ENCODE results near the gene PTCH1.

PTCH1 gene

GRCh38 chr9:95461448-95462248 is 55.1 kb downstream of the PTCH1 start:
- Histone ChIP-seq H3K9ac (ENCODE audit: low read length) (no peak overlapping the region), H3K27ac (ENCODE audit: low read depth, low read length) (peak overlapping the region; percentile 2; the same call in 1 of the 2 replicates), H3K36me3 (ENCODE audit: control insufficient read depth, insufficient read depth, low read length) (peaks cover 89% of the 10 kb centered on the region)

GRCh38 chr9:95460518-95461164 is 56.1 kb downstream of the PTCH1 start:
- H3K27ac ChIP-seq (ENCODE audit: low read depth, low read length), result no peak overlapping the region
- no peak overlapping the region for H3K4me3 ChIP-seq (ENCODE audit: low read depth, low read length)
- peaks cover 35% of the 10 kb centered on the region for H3K4me1 ChIP-seq (ENCODE audit: control insufficient read depth, insufficient read depth, low read length)
- H3K36me3 ChIP-seq (ENCODE audit: control insufficient read depth, insufficient read depth, low read length), result peaks cover 89% of the 10 kb centered on the region
- H3K9ac ChIP-seq (ENCODE audit: low read length), result no peak overlapping the region
- H3K9me3 ChIP-seq (ENCODE audit: control insufficient read depth, insufficient read depth, low read depth, low read length), result no peaks in the 10 kb centered on the region
- no peaks in the 10 kb centered on the region for H3K27me3 ChIP-seq (ENCODE audit: control insufficient read depth, insufficient read depth, low read length)

More at GRCh38 chr9:95461448-95462248, 55.1 kb downstream of the PTCH1 start:
- peaks cover 30% of the 10 kb centered on the region for H3K4me1 ChIP-seq (ENCODE audit: control insufficient read depth, insufficient read depth, low read length)
- no peaks in the 10 kb centered on the region for H3K27me3 ChIP-seq (ENCODE audit: control insufficient read depth, insufficient read depth, low read length)
- no peak overlapping the region for H3K4me3 ChIP-seq (ENCODE audit: low read depth, low read length)
- no peaks in the 10 kb centered on the region for H3K9me3 ChIP-seq (ENCODE audit: control insufficient read depth, insufficient read depth, low read depth, low read length)

DNA sequence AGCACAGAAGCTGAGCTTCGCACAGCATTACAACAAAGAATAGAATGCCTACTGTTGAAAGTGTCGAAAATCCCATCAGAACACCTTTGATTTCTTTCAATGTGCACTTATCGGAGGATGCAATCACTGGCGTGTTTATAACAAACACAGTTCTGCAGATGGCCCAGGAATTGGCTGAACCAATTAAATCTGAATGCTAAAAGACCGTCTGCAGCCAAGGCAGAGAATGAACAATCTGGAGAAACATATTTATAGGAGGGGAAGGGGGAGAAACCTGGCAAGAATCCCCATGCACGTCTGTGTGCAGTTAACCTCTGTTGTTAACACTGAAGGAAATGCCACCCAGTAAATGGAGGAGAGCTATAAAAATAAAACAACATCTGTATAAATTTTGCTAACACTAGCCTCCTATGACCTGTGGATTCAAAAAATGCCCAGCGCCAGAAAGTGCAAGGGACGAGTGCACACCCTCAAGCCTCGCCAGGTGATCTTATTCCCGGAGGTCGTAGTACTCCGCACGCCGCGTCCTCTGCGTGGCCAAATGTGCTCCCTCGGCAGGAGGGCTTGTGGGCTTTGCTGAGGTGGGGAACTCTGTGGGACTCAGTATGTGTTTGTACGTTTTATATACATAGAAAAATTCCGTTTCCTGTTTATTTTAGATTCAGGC is 56.8 kb downstream of the PTCH1 start:
- Histone ChIP-seq H3K4me3 (ENCODE audit: low read depth, low read length) (no peak overlapping the region), H3K27me3 (ENCODE audit: control insufficient read depth, insufficient read depth, low read length) (no peaks in the 10 kb centered on the region), H3K27ac (ENCODE audit: low read depth, low read length) (no peak overlapping the region), H3K36me3 (ENCODE audit: control insufficient read depth, insufficient read depth, low read length) (peaks cover 89% of the 10 kb centered on the region), H3K9me3 (ENCODE audit: control insufficient read depth, insufficient read depth, low read depth, low read length) (no peaks in the 10 kb centered on the region), H3K9ac (ENCODE audit: low read length) (no peak overlapping the region), H3K4me1 (ENCODE audit: control insufficient read depth, insufficient read depth, low read length) (peaks cover 35% of the 10 kb centered on the region)

DNA sequence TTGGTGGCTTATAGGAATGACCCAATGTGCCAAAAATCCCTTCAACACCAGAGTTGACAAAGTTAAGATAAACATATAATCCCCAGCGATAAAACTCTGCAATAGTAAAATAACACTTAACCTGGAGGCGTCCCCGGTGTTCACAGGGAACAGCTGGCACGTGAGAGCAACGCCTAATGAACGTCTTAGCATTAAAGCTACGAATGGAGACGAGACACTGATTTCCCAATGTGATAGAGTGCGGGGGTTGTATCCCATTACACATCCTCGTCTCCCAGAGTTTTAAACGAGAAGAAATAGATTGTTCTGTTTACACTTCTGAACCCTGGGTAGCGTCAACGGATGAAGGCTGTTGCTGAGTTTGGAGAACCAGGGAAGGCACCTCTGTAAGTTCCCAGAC is 57.6 kb downstream of the PTCH1 start:
- Histone ChIP-seq H3K4me1 (ENCODE audit: control insufficient read depth, insufficient read depth, low read length) (peaks cover 35% of the 10 kb centered on the region), H3K27me3 (ENCODE audit: control insufficient read depth, insufficient read depth, low read length) (no peaks in the 10 kb centered on the region), H3K27ac (ENCODE audit: low read depth, low read length) (no peak overlapping the region), H3K9ac (ENCODE audit: low read length) (no peak overlapping the region), H3K4me3 (ENCODE audit: low read depth, low read length) (no peak overlapping the region), H3K9me3 (ENCODE audit: control insufficient read depth, insufficient read depth, low read depth, low read length) (no peaks in the 10 kb centered on the region), H3K36me3 (ENCODE audit: control insufficient read depth, insufficient read depth, low read length) (peaks cover 88% of the 10 kb centered on the region)

DNA sequence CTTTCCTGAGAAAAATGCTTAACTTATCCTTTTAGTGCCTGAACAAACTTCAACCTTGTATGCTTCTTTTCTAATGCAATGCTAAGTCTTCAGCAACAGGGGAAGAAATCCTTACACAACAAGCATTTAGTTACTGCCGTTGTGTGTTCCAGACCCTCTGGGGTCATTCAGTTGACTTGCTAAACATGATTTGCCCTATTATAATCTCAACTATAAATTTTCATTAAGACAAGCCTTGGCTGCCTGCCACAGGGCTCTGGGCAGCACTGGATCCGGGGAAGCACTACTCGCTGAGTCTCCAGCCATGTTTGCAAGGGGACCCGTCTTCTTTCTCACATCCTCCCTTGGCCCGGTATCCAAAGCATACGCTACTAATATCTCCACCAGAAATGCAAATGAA is 58.1 kb downstream of the PTCH1 start:
- Histone ChIP-seq H3K36me3 (ENCODE audit: control insufficient read depth, insufficient read depth, low read length) (peaks cover 89% of the 10 kb centered on the region), H3K4me3 (ENCODE audit: low read depth, low read length) (no peak overlapping the region), H3K9ac (ENCODE audit: low read length) (no peak overlapping the region), H3K27me3 (ENCODE audit: control insufficient read depth, insufficient read depth, low read length) (no peaks in the 10 kb centered on the region), H3K27ac (ENCODE audit: low read depth, low read length) (no peak overlapping the region), H3K4me1 (ENCODE audit: control insufficient read depth, insufficient read depth, low read length) (peaks cover 31% of the 10 kb centered on the region), H3K9me3 (ENCODE audit: control insufficient read depth, insufficient read depth, low read depth, low read length) (no peaks in the 10 kb centered on the region)

DNA sequence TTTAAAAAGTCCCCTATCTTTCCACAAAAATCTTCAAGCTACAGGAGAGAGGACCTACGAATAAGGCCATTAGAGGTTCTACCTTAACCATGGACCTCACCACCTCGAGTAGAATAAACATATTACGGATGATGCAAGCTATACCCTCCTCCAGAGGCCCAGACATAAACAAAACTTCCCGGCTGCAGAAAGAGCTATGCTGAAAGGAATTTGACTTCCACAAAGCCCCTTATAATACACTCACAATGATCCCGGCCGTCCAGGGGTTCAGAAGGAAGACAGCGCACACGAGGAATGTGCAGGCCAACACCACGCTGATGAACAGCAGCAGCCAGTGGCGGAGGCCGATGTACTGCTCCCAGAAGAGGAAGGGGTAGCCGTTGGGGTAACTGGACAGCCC is 59.0 kb downstream of the PTCH1 start:
- H3K9me3 ChIP-seq (ENCODE audit: control insufficient read depth, insufficient read depth, low read depth, low read length), result no peaks in the 10 kb centered on the region
- no peaks in the 10 kb centered on the region for H3K27me3 ChIP-seq (ENCODE audit: control insufficient read depth, insufficient read depth, low read length)
- H3K27ac ChIP-seq (ENCODE audit: low read depth, low read length), result no peak overlapping the region
- peaks cover 22% of the 10 kb centered on the region for H3K4me1 ChIP-seq (ENCODE audit: control insufficient read depth, insufficient read depth, low read length)
- H3K9ac ChIP-seq (ENCODE audit: low read length), result no peak overlapping the region
- H3K4me3 ChIP-seq (ENCODE audit: low read depth, low read length), result no peak overlapping the region
- H3K36me3 ChIP-seq (ENCODE audit: control insufficient read depth, insufficient read depth, low read length), result peaks cover 90% of the 10 kb centered on the region

DNA sequence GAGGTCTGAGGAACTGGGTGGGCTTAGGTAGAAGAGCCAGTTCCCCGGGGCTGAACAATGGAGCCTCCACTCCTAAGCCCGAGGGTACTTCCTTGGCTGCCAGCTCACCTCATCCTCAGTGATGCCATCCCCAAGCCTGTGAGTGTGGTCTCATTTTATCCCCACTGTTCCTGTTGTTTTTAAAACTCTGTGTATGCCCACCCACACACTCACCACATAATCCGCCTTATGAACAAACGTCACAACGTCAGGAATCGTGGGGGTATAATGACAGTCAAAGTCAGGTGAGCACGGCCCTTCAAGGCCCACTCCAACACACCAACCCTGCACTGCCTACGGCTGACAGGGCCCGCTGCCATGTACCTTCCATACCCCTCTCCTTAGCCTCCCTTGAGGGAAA is 61.1 kb downstream of the PTCH1 start:
- peaks cover 93% of the 10 kb centered on the region for H3K36me3 ChIP-seq (ENCODE audit: control insufficient read depth, insufficient read depth, low read length)
- H3K9me3 ChIP-seq (ENCODE audit: control insufficient read depth, insufficient read depth, low read depth, low read length), result no peaks in the 10 kb centered on the region

GRCh38 chr9:95452176-95452575 is 64.6 kb downstream of the PTCH1 start:
- peaks cover 81% of the 10 kb centered on the region for H3K36me3 ChIP-seq (ENCODE audit: control insufficient read depth, insufficient read depth, low read length)
- peaks cover 55% of the 10 kb centered on the region for H3K4me1 ChIP-seq (ENCODE audit: control insufficient read depth, insufficient read depth, low read length)
- no peaks in the 10 kb centered on the region for H3K27me3 ChIP-seq (ENCODE audit: control insufficient read depth, insufficient read depth, low read length)
- no peak overlapping the region for H3K27ac ChIP-seq (ENCODE audit: low read depth, low read length)
- no peak overlapping the region for H3K4me3 ChIP-seq (ENCODE audit: low read depth, low read length)
- H3K9ac ChIP-seq (ENCODE audit: low read length), result no peak overlapping the region
- no peaks in the 10 kb centered on the region for H3K9me3 ChIP-seq (ENCODE audit: control insufficient read depth, insufficient read depth, low read depth, low read length)

More for the DNA sequence above, 61.1 kb downstream of the PTCH1 start:
- H3K9ac ChIP-seq (ENCODE audit: low read length), result no peak overlapping the region
- no peak overlapping the region for H3K4me3 ChIP-seq (ENCODE audit: low read depth, low read length)
- H3K27me3 ChIP-seq (ENCODE audit: control insufficient read depth, insufficient read depth, low read length), result no peaks in the 10 kb centered on the region
- H3K4me1 ChIP-seq (ENCODE audit: control insufficient read depth, insufficient read depth, low read length), result peaks cover 25% of the 10 kb centered on the region
- no peak overlapping the region for H3K27ac ChIP-seq (ENCODE audit: low read depth, low read length)

DNA sequence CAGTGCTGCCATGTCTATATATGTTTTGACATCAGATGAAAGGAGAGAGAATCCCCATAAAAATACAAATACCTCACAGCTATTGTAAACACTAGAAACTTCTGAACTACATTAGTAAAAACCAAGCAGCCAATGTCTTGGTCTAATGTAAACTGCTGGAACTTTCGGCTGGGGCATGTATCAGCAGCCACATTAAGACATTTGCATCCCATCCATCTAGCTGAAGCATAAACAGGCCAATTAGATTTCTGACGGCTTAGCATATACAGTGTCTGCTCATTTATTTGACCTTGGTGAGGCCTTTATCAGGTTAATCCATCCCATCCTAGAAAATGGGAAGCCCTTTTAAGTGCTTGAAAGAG is 65.7 kb downstream of the PTCH1 start:
- Histone ChIP-seq H3K36me3 (ENCODE audit: control insufficient read depth, insufficient read depth, low read length) (peaks cover 82% of the 10 kb centered on the region), H3K4me1 (ENCODE audit: control insufficient read depth, insufficient read depth, low read length) (peaks cover 51% of the 10 kb centered on the region), H3K9me3 (ENCODE audit: control insufficient read depth, insufficient read depth, low read depth, low read length) (no peaks in the 10 kb centered on the region), H3K4me3 (ENCODE audit: low read depth, low read length) (no peak overlapping the region), H3K9ac (ENCODE audit: low read length) (no peak overlapping the region), H3K27me3 (ENCODE audit: control insufficient read depth, insufficient read depth, low read length) (no peaks in the 10 kb centered on the region), H3K27ac (ENCODE audit: low read depth, low read length) (no peak overlapping the region; the same call in 1 of the 2 replicates)

GRCh38 chr9:95450171-95451064 is 66.4 kb downstream of the PTCH1 start:
- Histone ChIP-seq H3K36me3 (ENCODE audit: control insufficient read depth, insufficient read depth, low read length) (peaks cover 82% of the 10 kb centered on the region), H3K27ac (ENCODE audit: low read depth, low read length) (no peak overlapping the region; the same call in 1 of the 2 replicates)

More at GRCh38 chr9:95450171-95451064, 66.4 kb downstream of the PTCH1 start:
- H3K4me1 ChIP-seq (ENCODE audit: control insufficient read depth, insufficient read depth, low read length), result peaks cover 51% of the 10 kb centered on the region
- no peaks in the 10 kb centered on the region for H3K9me3 ChIP-seq (ENCODE audit: control insufficient read depth, insufficient read depth, low read depth, low read length)
- no peak overlapping the region for H3K4me3 ChIP-seq (ENCODE audit: low read depth, low read length)
- peak overlapping the region; percentile 42 for H3K9ac ChIP-seq (ENCODE audit: low read length)
- H3K27me3 ChIP-seq (ENCODE audit: control insufficient read depth, insufficient read depth, low read length), result no peaks in the 10 kb centered on the region

Measured in HUES6 (cell line).